Nephron progenitor cell (in vitro differentiated cells): ENCODE measurements around the gene ROBO3.

Source experiments
- DNase-seq: peaks from one replicate; pipeline ENCODE4 v3.0.0; 2021
- H3K27ac Mint-ChIP-seq: 2 replicates; pipeline ENCODE4 v1.8.0; 2021; ENCODE audit warnings: mild to moderate bottlenecking, moderate library complexity, mixed read lengths
- H3K27me3 Mint-ChIP-seq: 2 replicates; pipeline ENCODE4 v1.8.0; 2021; ENCODE audit warnings: mild to moderate bottlenecking, low read depth, mixed read lengths; ENCODE audit not compliant: poor library complexity
- H3K36me3 Mint-ChIP-seq: 2 replicates; pipeline ENCODE4 v1.8.0; 2021; ENCODE audit warnings: low read depth, mixed read lengths
- H3K4me1 Mint-ChIP-seq: 2 replicates; pipeline ENCODE4 v1.8.0; 2021; ENCODE audit warnings: mixed read lengths
- H3K4me3 Mint-ChIP-seq: 2 replicates; pipeline ENCODE4 v1.8.0; 2021; ENCODE audit warnings: mild to moderate bottlenecking, moderate library complexity, mixed read lengths
- H3K9me3 Mint-ChIP-seq: 2 replicates; pipeline ENCODE4 v1.8.0; 2021; ENCODE audit warnings: mild to moderate bottlenecking, moderate library complexity, mixed read lengths
- CTCF ChIP-seq: fragments of 200-600 bp; sonication (generic); IDR thresholded peaks from 2 replicates; pipeline ENCODE4 v1.5.0; 2021; ENCODE audit warnings: antibody characterized with exemption

Gene ROBO3

GRCh38 chr11:124896071-124896750 is 31.0 kb downstream of the ROBO3 start:
- H3K27ac Mint-ChIP-seq, result peak overlapping the region; percentile 86
- no peak for TF ChIP-seq CTCF
- no peak for DNase-seq
- H3K9me3 Mint-ChIP-seq, result no peaks in the 10 kb centered on the region
- no peaks in the 10 kb centered on the region for H3K36me3 Mint-ChIP-seq
- H3K4me1 Mint-ChIP-seq, result peaks cover 49% of the 10 kb centered on the region
- H3K27me3 Mint-ChIP-seq, result peaks cover 29% of the 10 kb centered on the region
- no peak overlapping the region for H3K4me3 Mint-ChIP-seq

- peaks cover 42% of the 10 kb centered on the region for H3K4me1 Mint-ChIP-seq
- peaks cover 36% of the 10 kb centered on the region for H3K27me3 Mint-ChIP-seq
- H3K9me3 Mint-ChIP-seq, result no peaks in the 10 kb centered on the region
- no peak for DNase-seq
- TF ChIP-seq CTCF, result no peak
- H3K36me3 Mint-ChIP-seq, result no peaks in the 10 kb centered on the region
- H3K27ac Mint-ChIP-seq, result no peak overlapping the region
- no peak overlapping the region for H3K4me3 Mint-ChIP-seq
Observed at GRCh38 chr11:124896821-124897391, 31.7 kb downstream of the ROBO3 start.

- H3K36me3 Mint-ChIP-seq, result no peaks in the 10 kb centered on the region
- no peak within 1 kb of the TSS for H3K4me3 Mint-ChIP-seq
- TF ChIP-seq CTCF, result no peak
- no peaks in the 10 kb centered on the region for H3K9me3 Mint-ChIP-seq
- DNase-seq, result no peak
- peaks cover 34% of the 10 kb centered on the region for H3K4me1 Mint-ChIP-seq
- peaks cover 42% of the 10 kb centered on the region for H3K27me3 Mint-ChIP-seq
- H3K27ac Mint-ChIP-seq, result no peak within 1 kb of the TSS
Observed at GRCh38 chr11:124897674-124898262, 32.5 kb downstream of the ROBO3 start, which contains the start of gene ROBO4. Gene ROBO4, minus strand, starts transcription at chr11:124897865. Its CDS starts 70 bp downstream, at chr11:124897795.

- DNase-seq, result no peak
- Mint-ChIP-seq H3K27me3 (peaks cover 44% of the 10 kb centered on the region), H3K27ac (no peak overlapping the region), H3K4me1 (peaks cover 34% of the 10 kb centered on the region), H3K36me3 (no peaks in the 10 kb centered on the region), H3K9me3 (no peaks in the 10 kb centered on the region), H3K4me3 (no peak overlapping the region)
- no peak for TF ChIP-seq CTCF
Observed at GRCh38 chr11:124898263-124898680, 33.0 kb downstream of the ROBO3 start.

- H3K4me1 Mint-ChIP-seq, result peaks cover 34% of the 10 kb centered on the region
- no peak overlapping the region for H3K4me3 Mint-ChIP-seq
- no peak for TF ChIP-seq CTCF
- no peaks in the 10 kb centered on the region for H3K36me3 Mint-ChIP-seq
- H3K27me3 Mint-ChIP-seq, result peaks cover 48% of the 10 kb centered on the region
- no peak overlapping the region for H3K27ac Mint-ChIP-seq
- DNase-seq, result no peak
- H3K9me3 Mint-ChIP-seq, result no peaks in the 10 kb centered on the region
Observed at GRCh38 chr11:124898711-124899110, 33.5 kb downstream of the ROBO3 start.
